Cardiac septum (tissue), 1 donor: ENCODE results near the gene CUX1. TPM values are rescaled to one million over a fixed set of nuclear protein-coding genes. Genes with fewer than 3 reads are reported as not detected.

Experiments used
- DNase-seq: peaks from one replicate; pipeline ENCODE4 v3.0.0-alpha.2; 2020; ENCODE audit warnings: low spot score
- intact Hi-C: fragments of 100-400 bp; cut with DNase I; formaldehyde crosslinking; loops from one replicate; pipeline ENCODE4 v1.14.0; 2022
- total RNA-seq: library from RNA; stranded (reverse); fragmentation: NEBNext Ultra II Directional; extraction: Animal tissue kit (Norgen Biotek cat#: 25700); gene quantifications from one replicate; pipeline ENCODE4 v1.2.1, GENCODE V29; 2021
- donor health status: DM: no; HTN: no; CAD: no.

CUX1 gene
- total RNA-seq, 1 donor from 2014 or later = 171 TPM

- no peak for DNase-seq
- intact Hi-C loops = no loop called here
Measured at GRCh38 chr7:102191556-102192379, 374.3 kb downstream of the CUX1 start.

GRCh38 chr7:102192790-102193189 lies 375.4 kb downstream of the CUX1 start:
- intact Hi-C loops = no loop called here

DNA sequence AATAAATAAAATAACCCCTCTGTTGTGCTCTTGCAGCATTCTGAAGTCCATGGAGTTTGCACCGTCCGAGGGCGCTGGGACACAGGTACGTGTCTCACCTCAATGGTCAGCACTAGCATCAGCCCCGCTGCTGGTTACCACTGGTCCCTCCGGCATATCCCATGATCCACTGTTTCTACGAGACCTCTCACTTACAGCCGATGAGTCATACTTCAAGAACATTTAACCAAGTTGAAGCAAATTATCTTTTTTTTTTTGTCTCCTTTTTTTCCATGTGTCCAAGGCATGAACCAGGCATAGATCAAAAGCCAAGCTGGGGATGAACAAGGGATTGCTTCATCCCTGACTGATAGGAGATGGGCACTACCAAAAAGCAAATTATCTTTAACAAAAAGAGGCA lies 376.4 kb downstream of the CUX1 start:
- intact Hi-C loops = no loop called here
- no peak for DNase-seq

More at GRCh38 chr7:102192790-102193189, 375.4 kb downstream of the CUX1 start:
- no peak for DNase-seq

DNA sequence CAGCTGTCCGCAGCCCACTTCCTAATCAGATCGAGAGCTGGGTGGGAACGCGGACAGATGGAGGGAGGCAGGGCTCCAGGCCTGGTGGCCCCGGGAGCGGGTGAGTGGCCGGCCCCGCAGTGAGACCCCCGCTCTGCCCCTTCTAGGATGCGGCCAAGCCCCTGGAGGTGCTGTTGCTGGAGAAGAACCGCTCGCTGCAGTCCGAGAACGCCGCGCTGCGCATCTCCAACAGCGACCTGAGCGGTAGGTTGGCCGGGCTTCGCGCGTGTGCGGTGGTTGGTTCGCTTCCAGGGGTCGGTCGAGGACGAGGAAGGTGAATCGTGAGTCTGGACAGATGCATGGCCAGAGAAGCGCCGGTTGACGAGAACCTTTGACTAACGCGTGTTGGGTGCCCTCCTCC lies 377.9 kb downstream of the CUX1 start:
- intact Hi-C loops = no loop called here

GRCh38 chr7:102196028-102196427 lies 378.6 kb downstream of the CUX1 start:
- intact Hi-C loops = no loop called here
- no peak for DNase-seq

More for the DNA sequence above, 377.9 kb downstream of the CUX1 start:
- DNase-seq = no peak

- intact Hi-C loops = no loop called here
- no peak for DNase-seq
Measured at GRCh38 chr7:102197161-102197560, 379.7 kb downstream of the CUX1 start.

DNA sequence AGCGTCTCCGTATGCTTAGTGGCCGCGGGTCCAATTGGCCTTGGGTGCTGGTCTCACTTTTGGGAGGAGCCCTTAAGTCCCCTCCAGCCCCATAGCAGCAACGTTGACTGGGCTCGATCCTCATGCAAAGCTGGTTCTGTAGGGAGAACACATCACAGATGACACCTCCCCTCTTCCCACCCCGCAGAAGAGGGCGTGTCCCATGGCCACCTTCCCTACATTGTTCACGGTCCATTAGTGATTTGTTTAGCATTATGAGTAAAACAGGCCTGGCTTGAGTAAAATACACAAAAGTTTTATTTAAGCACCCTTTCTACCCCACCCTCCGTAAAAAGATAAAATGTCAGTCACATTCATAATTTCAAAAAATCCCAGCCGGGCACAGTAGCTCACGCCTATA lies 380.2 kb downstream of the CUX1 start:
- no peak for DNase-seq
- intact Hi-C loops = no loop called here

- intact Hi-C loops = no loop called here
- DNase-seq = no peak
Measured at GRCh38 chr7:102198417-102198956, 381.1 kb downstream of the CUX1 start.

- intact Hi-C loops = no loop called here
- no peak for DNase-seq
Measured at GRCh38 chr7:102201576-102201975, 384.1 kb downstream of the CUX1 start.

GRCh38 chr7:102202556-102202955 lies 385.1 kb downstream of the CUX1 start:
- intact Hi-C loops = no loop called here

GRCh38 chr7:102203218-102203617 lies 385.8 kb downstream of the CUX1 start:
- intact Hi-C loops = no loop called here
- DNase-seq = no peak

More at GRCh38 chr7:102202556-102202955, 385.1 kb downstream of the CUX1 start:
- DNase-seq = no peak

GRCh38 chr7:102204212-102204611 lies 386.8 kb downstream of the CUX1 start:
- intact Hi-C loops = no loop called here

GRCh38 chr7:102205915-102206314 lies 388.5 kb downstream of the CUX1 start:
- DNase-seq = no peak
- intact Hi-C loops = no loop called here

More at GRCh38 chr7:102204212-102204611, 386.8 kb downstream of the CUX1 start:
- no peak for DNase-seq

DNA sequence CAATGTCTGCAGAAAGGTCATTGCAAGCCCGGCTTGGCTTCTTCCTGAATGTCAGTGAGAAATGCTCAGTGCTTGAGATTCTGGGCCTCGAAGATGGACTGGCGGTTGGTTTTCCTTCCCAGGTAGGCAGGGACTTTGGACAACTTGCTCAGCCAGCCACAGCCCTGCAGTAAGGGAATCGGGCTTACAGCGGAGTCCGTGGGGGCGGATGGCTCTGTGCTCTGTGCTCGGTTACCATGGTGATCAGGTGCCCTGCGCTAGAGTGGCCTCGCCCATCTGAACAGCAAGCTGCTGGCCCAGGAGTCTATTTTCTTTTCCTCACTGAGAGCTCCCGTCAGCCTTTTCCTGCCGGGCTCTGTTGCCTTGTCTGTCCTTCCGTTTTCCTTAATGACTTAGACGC lies 391.4 kb downstream of the CUX1 start:
- no peak for DNase-seq

DNA sequence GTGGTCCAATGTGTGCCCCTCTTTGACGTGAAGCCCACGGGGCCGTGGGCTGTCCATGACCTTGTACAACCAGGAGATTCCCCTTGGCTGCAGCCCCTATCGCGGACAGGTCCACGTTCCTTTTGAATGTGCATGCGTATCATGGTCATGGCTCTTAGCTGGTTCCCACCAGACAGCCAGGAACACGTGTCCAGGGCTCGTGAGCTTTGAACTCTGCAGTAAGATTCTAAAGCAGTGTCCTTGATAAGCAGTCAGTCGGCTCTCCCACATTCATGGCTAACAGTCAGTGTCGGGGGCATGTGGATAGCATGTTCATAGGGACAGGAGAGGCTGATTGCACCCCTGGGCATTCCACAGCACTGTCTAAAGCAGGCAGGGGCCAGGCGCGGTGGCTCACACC lies 393.4 kb downstream of the CUX1 start:
- intact Hi-C loops = no loop called here
- no peak for DNase-seq

More for the DNA sequence above, 391.4 kb downstream of the CUX1 start:
- intact Hi-C loops = no loop called here

GRCh38 chr7:102211590-102212550 lies 394.4 kb downstream of the CUX1 start:
- no peak for DNase-seq
- intact Hi-C loops = no loop called here

DNA sequence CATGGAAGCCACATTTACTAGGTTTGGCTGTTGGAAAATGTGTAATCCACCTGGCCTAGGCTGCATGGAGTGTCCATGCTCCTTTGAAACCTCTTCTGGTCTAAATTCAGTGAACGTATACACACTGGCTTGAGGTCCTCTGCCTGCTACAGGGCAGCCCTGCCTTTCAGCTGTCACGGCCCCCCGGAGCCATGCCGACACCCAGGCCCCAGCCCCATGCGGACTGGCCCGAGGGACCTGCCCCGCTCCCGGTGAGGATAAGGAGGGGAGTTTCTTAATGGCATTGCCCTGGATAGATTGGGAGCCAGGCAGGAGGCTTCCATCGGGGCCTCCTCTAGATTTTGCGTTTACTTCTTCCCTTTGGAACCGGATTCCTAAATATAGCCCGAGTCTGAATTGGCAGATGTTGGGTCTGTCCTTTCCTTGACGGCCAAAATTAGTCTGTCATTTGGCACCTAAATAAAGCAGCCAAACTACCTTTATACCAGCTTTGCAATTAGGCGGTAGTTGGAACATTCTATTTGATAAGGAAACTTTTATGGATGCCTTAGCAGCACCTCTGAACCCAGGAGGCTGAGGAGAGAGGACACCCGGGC lies 397.1 kb downstream of the CUX1 start:
- DNase-seq = no peak
- intact Hi-C loops = no loop called here

- intact Hi-C loops = no loop called here
- no peak for DNase-seq
Measured at GRCh38 chr7:102215256-102215655, 397.8 kb downstream of the CUX1 start.

- DNase-seq = no peak
- intact Hi-C loops = no loop called here
Measured at GRCh38 chr7:102215711-102216110, 398.3 kb downstream of the CUX1 start.
